Measurements from ENCODE around the gene AFF1. TPM values are rescaled to one million over a fixed set of nuclear protein-coding genes. Genes with fewer than 3 reads are reported as not detected.

Gene AFF1
- total RNA-seq, 2 experiments from 2014 or later: 50.3 to 51.2 TPM

DNA sequence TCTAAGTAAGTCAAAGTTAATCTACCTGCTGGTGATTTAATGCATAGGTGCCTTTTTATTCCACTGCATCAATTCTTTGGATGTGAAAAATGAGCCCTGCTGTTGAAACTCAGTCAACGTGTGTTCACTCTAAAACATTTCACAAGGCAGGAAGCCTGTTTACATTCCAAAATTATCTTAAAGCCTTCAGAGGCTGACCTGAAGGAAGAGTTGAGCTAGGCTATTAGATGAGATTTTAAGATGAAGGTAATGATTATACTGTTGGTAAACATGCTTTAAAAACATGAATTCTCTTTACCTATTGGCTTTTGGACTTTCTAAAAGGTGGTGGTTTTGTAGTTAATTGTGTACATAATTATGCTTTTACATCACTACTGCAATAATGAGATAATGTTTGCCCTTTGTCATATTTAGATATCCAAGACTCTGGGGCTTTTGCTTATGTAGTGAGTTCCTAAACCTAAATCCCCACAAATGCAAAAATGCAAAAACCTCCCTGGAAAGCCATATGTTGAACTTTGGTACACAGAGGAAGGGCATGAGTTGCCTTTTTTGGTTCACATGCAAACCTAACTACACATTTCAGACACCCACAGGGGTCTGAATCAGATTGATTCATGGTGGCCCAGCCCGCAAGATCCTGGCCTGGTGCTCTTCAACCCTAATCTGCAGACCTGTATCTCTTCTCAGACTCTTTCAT is 193.3 kb downstream of the AFF1 start:
- H3K36me3 ChIP-seq (ENCODE audit: insufficient read depth, low read length): peaks cover 80% of the 10 kb centered on the region
- CTCF ChIA-PET: no interaction called here

DNA sequence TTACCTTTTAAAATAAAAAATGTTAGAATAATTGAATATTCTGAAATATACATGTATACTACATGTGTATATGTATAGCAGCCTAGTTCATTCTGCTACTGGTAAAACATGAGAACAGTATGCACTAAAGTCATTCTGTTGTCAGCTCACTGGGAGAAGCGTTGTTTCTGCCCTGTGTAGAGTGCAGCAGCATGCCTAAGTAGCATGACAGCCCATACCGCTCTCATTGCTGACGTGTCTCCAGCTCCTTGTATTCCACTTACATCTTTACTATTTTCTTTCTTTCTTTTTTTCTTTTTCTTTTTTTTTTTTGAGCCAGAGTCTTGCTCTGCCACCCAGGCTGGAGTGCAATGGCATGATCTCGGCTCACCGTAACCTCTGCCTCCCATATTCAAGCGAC is 194.9 kb downstream of the AFF1 start:
- DNase-seq: no peak
- H3K4me1 ChIP-seq (ENCODE audit: insufficient read depth, low read length): no peaks in the 10 kb centered on the region
- H3K27me3 Mint-ChIP-seq: no peaks in the 10 kb centered on the region
- peaks cover 84% of the 10 kb centered on the region for H3K36me3 ChIP-seq (ENCODE audit: insufficient read depth, low read length)
- H3K9me3 ChIP-seq (ENCODE audit: control insufficient read depth in 1 of 2, insufficient read depth in 1 of 2, low read length in 2 of 2): no peaks in the 10 kb centered on the region
- intact Hi-C loops (cut with DNase I, micrococcal nuclease): no loop called here
- no peak overlapping the region for H3K4me3 ChIP-seq (ENCODE audit: low read length)
- TF ChIP-seq, protein P1, sequence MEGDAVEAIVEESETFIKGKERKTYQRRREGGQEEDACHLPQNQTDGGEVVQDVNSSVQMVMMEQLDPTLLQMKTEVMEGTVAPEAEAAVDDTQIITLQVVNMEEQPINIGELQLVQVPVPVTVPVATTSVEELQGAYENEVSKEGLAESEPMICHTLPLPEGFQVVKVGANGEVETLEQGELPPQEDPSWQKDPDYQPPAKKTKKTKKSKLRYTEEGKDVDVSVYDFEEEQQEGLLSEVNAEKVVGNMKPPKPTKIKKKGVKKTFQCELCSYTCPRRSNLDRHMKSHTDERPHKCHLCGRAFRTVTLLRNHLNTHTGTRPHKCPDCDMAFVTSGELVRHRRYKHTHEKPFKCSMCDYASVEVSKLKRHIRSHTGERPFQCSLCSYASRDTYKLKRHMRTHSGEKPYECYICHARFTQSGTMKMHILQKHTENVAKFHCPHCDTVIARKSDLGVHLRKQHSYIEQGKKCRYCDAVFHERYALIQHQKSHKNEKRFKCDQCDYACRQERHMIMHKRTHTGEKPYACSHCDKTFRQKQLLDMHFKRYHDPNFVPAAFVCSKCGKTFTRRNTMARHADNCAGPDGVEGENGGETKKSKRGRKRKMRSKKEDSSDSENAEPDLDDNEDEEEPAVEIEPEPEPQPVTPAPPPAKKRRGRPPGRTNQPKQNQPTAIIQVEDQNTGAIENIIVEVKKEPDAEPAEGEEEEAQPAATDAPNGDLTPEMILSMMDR (IDR thresholded peaks at IDR 0.05): no peak
- ChIA-PET CTCF (no interaction called here), POLR2A (interaction anchor here (0.6 kb wide), 1 partner anchor 155 kb away, joined by 3 read pairs; no protein-coding TSS in a partner anchor)
- H3K36me3 Mint-ChIP-seq (ENCODE audit: low read depth): peaks cover 96% of the 10 kb centered on the region
- no peaks in the 10 kb centered on the region for H3K27me3 ChIP-seq (ENCODE audit: control insufficient read depth in 1 of 2, insufficient read depth in 2 of 2, low read length in 2 of 2)
- ATAC-seq (ENCODE audit: poor library complexity): no peak
- no peaks in the 10 kb centered on the region for H3K4me1 Mint-ChIP-seq (ENCODE audit: low read depth)
- no peak overlapping the region for H3K4me3 Mint-ChIP-seq
- H3K27ac ChIP-seq (ENCODE audit: low read depth in 1 of 2, low read length in 2 of 2): no peak overlapping the region
- H3K27ac Mint-ChIP-seq: no peak overlapping the region
- H3K9me3 Mint-ChIP-seq: no peaks in the 10 kb centered on the region

More for the DNA sequence above, 193.3 kb downstream of the AFF1 start:
- Histone ChIP-seq H3K27ac (ENCODE audit: low read depth in 1 of 2, low read length in 2 of 2) (no peak overlapping the region), H3K27me3 (ENCODE audit: control insufficient read depth in 1 of 2, insufficient read depth in 2 of 2, low read length in 2 of 2) (no peaks in the 10 kb centered on the region), H3K9me3 (ENCODE audit: control insufficient read depth in 1 of 2, insufficient read depth in 1 of 2, low read length in 2 of 2) (no peaks in the 10 kb centered on the region), H3K4me1 (ENCODE audit: insufficient read depth, low read length) (no peaks in the 10 kb centered on the region), H3K4me3 (ENCODE audit: low read length) (no peak overlapping the region)
- no peak overlapping the region for H3K27ac Mint-ChIP-seq
- ATAC-seq (ENCODE audit: poor library complexity) (no peak), DNase-seq (no peak)
- POLR2A ChIA-PET: no interaction called here
- no peaks in the 10 kb centered on the region for H3K27me3 Mint-ChIP-seq
- no peaks in the 10 kb centered on the region for H3K9me3 Mint-ChIP-seq
- H3K36me3 Mint-ChIP-seq (ENCODE audit: low read depth): peaks cover 92% of the 10 kb centered on the region
- H3K4me1 Mint-ChIP-seq (ENCODE audit: low read depth): no peaks in the 10 kb centered on the region
- TF ChIP-seq, protein P1 (IDR thresholded peaks at IDR 0.05): no peak
- intact Hi-C loops (cut with DNase I, micrococcal nuclease): no loop called here
- H3K4me3 Mint-ChIP-seq: no peak overlapping the region

DNA sequence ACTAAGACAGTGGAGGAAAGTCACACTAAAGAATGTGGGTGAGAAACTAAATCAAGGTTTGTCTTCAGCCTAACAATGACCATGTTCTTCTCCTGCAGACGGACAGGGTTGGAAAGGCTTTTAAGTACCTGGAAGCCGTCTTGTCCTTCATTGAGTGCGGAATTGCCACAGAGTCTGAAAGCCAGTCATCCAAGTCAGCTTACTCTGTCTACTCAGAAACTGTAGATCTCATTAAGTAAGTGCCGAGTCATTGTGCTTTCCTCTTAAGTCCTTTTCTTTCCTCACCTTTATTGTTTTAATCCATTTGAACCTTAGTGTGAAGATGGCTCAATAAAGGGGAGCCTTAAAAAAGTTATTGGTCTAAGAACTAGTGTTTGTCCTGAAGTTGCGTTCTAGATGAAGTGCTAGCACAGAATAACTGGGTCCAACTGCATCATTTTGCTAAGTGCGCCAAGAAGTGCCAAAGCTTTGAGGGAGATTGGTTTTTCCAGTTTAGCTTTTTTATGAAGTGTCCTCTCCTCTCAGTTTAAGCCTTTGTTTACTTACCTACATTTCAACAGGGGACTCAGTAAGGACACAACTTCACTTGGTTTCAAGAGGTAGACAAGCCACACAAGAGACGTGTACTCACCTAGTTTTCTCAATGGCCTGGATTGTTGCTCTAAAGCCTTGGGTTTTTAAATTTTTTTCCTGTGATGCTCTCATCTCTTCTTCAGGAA is 196.3 kb downstream of the AFF1 start:
- Histone ChIP-seq H3K4me1 (ENCODE audit: insufficient read depth, low read length) (no peaks in the 10 kb centered on the region), H3K27ac (ENCODE audit: low read depth in 1 of 2, low read length in 2 of 2) (no peak overlapping the region), H3K9me3 (ENCODE audit: control insufficient read depth in 1 of 2, insufficient read depth in 1 of 2, low read length in 2 of 2) (no peaks in the 10 kb centered on the region), H3K27me3 (ENCODE audit: control insufficient read depth in 1 of 2, insufficient read depth in 2 of 2, low read length in 2 of 2) (no peaks in the 10 kb centered on the region), H3K36me3 (ENCODE audit: insufficient read depth, low read length) (peaks cover 84% of the 10 kb centered on the region), H3K4me3 (ENCODE audit: low read length) (no peak overlapping the region)
- intact Hi-C loops (cut with DNase I, micrococcal nuclease): no loop called here
- Mint-ChIP-seq H3K36me3 (ENCODE audit: low read depth) (peaks cover 96% of the 10 kb centered on the region), H3K9me3 (no peaks in the 10 kb centered on the region), H3K27ac (no peak overlapping the region), H3K4me3 (no peak overlapping the region), H3K4me1 (ENCODE audit: low read depth) (no peaks in the 10 kb centered on the region), H3K27me3 (no peaks in the 10 kb centered on the region)
- no peak for DNase-seq
- ChIA-PET POLR2A (no interaction called here), CTCF (no interaction called here)
- TF ChIP-seq, protein P1 (IDR thresholded peaks at IDR 0.05): no peak
- ATAC-seq (ENCODE audit: poor library complexity): no peak

All from CD4-positive, alpha-beta T cell (primary cell).